WTC11 (cell line): ENCODE measurements around the gene ZNF775. TPM values are rescaled to one million over a fixed set of nuclear protein-coding genes. Genes with fewer than 3 reads are reported as not detected.

Experiments used
- ATAC-seq: fragments of 200-7000 bp; cut with Tn5 transposase; 2 replicates; pipeline ENCODE4 v1.10.0; 2021; ENCODE audit warnings: mild to moderate bottlenecking, moderate library complexity
- CTCF ChIA-PET: fragments of 300-600 bp; sonication (Branson Sonifier 250); formaldehyde crosslinking; loops from one replicate; lab custom pipeline; 2021; ENCODE audit warnings: antibody characterized with exemption; lab: Charles Lee
- POLR2A ChIA-PET: fragments of 350-600 bp; sonication (Branson Sonifier 250); formaldehyde crosslinking; loops from one replicate; lab custom pipeline; 2021; ENCODE audit warnings: antibody characterized with exemption; lab: Charles Lee
- DNase-seq: peaks from one replicate; pipeline ENCODE4 v3.0.0; 2021; ENCODE audit warnings: low spot score
- H3K27ac Mint-ChIP-seq: 2 replicates; pipeline ENCODE4 v1.8.0; 2021; ENCODE audit warnings: mixed read lengths
- H3K27me3 Mint-ChIP-seq: 2 replicates; pipeline ENCODE4 v1.8.0; 2021; ENCODE audit warnings: low read depth, mild to moderate bottlenecking, moderate library complexity, mixed read lengths
- H3K36me3 Mint-ChIP-seq: 2 replicates; pipeline ENCODE4 v1.8.0; 2021; ENCODE audit warnings: mixed read lengths
- H3K4me1 Mint-ChIP-seq: 2 replicates; pipeline ENCODE4 v1.8.0; 2022; ENCODE audit warnings: mixed read lengths
- H3K4me3 Mint-ChIP-seq: 2 replicates; pipeline ENCODE4 v1.8.0; 2021; ENCODE audit warnings: mild to moderate bottlenecking, moderate library complexity, mixed read lengths
- H3K9me3 Mint-ChIP-seq: 2 replicates; pipeline ENCODE4 v1.8.0; 2021; ENCODE audit warnings: mixed read lengths
- E2F4 ChIP-seq: sonication (generic); formaldehyde crosslinking; IDR thresholded peaks from 2 replicates; pipeline ENCODE4 v1.8.1; 2022; ENCODE audit warnings: low read depth, mild to moderate bottlenecking, moderate library complexity, missing genetic modification reagents, borderline replicate concordance
- EMX1 ChIP-seq: fragments of 250-450 bp; sonication (Bioruptor Pico); IDR thresholded peaks from 2 replicates; pipeline ENCODE4 v1.8.0; 2021; ENCODE audit warnings: mild to moderate bottlenecking
- ESRRA ChIP-seq: sonication (generic); formaldehyde crosslinking; IDR thresholded peaks from 2 replicates; pipeline ENCODE4 v1.8.1; 2022; ENCODE audit warnings: mild to moderate bottlenecking, missing genetic modification reagents, borderline replicate concordance
- ETV6 ChIP-seq: sonication (generic); formaldehyde crosslinking; IDR thresholded peaks from 2 replicates; pipeline ENCODE4 v1.8.1; 2022; ENCODE audit warnings: mild to moderate bottlenecking, missing genetic modification reagents
- FOXK1 ChIP-seq: sonication (generic); formaldehyde crosslinking; IDR thresholded peaks from 2 replicates; pipeline ENCODE4 v1.8.0; 2022; ENCODE audit warnings: mild to moderate bottlenecking, moderate library complexity, missing genetic modification reagents
- GRHL2 ChIP-seq: fragments of 250-450 bp; sonication (Bioruptor Pico); IDR thresholded peaks from 2 replicates; pipeline ENCODE4 v1.8.0; 2022; ENCODE audit warnings: mild to moderate bottlenecking, moderate library complexity; ENCODE audit not compliant: insufficient replicate concordance, severe bottlenecking
- IRF1 ChIP-seq: sonication (generic); formaldehyde crosslinking; IDR thresholded peaks from 2 replicates; pipeline ENCODE4 v1.8.0; 2023; ENCODE audit warnings: missing genetic modification reagents
- JUN ChIP-seq: sonication (generic); formaldehyde crosslinking; IDR thresholded peaks from 2 replicates; pipeline ENCODE4 v1.8.0; 2023; ENCODE audit warnings: mild to moderate bottlenecking, missing genetic modification reagents
- NFATC4 ChIP-seq: fragments of 250-450 bp; sonication (Bioruptor Pico); IDR thresholded peaks from 2 replicates; pipeline ENCODE4 v1.9.0; 2021; ENCODE audit warnings: mild to moderate bottlenecking
- NFE2L1 ChIP-seq: sonication (generic); formaldehyde crosslinking; IDR thresholded peaks from 2 replicates; pipeline ENCODE4 v1.8.1; 2023; ENCODE audit warnings: missing genetic modification reagents
- NFYB ChIP-seq: sonication (generic); formaldehyde crosslinking; conservative IDR thresholded peaks from 2 replicates; pipeline ENCODE4 v1.8.0; 2022; ENCODE audit warnings: low read depth, missing genetic modification reagents
- TEAD4 ChIP-seq: sonication (generic); formaldehyde crosslinking; IDR thresholded peaks from 2 replicates; pipeline ENCODE4 v1.8.0; 2022; ENCODE audit warnings: mild to moderate bottlenecking, missing genetic modification reagents
- USF1 ChIP-seq: sonication (generic); formaldehyde crosslinking; IDR thresholded peaks from 2 replicates; pipeline ENCODE4 v1.8.0; 2022; ENCODE audit warnings: mild to moderate bottlenecking, missing genetic modification reagents
- ZBTB21 ChIP-seq: sonication (generic); formaldehyde crosslinking; IDR thresholded peaks from 2 replicates; pipeline ENCODE4 v1.8.1; 2023; ENCODE audit warnings: mild to moderate bottlenecking, missing genetic modification reagents, borderline replicate concordance
- ZMAT4 ChIP-seq: fragments of 250-450 bp; sonication (Bioruptor Pico); IDR thresholded peaks from 2 replicates; pipeline ENCODE4 v1.9.0; 2021; ENCODE audit warnings: mild to moderate bottlenecking
- ZNF219 ChIP-seq: sonication (generic); formaldehyde crosslinking; IDR thresholded peaks from 2 replicates; pipeline ENCODE4 v1.8.0; 2023; ENCODE audit warnings: missing genetic modification reagents, mild to moderate bottlenecking, borderline replicate concordance
- ZNF317 ChIP-seq: sonication (generic); formaldehyde crosslinking; IDR thresholded peaks from 2 replicates; pipeline ENCODE4 v1.8.1; 2023; ENCODE audit warnings: low read depth, mild to moderate bottlenecking, moderate library complexity, missing genetic modification reagents, borderline replicate concordance
- ZNF532 ChIP-seq: fragments of 250-450 bp; sonication (Bioruptor Pico); IDR thresholded peaks from 2 replicates; pipeline ENCODE4 v1.9.0; 2021; ENCODE audit warnings: mild to moderate bottlenecking, borderline replicate concordance
- total RNA-seq: library from RNA; stranded (reverse); gene quantifications from 3 replicates; pipeline ENCODE4 v1.2.3, GENCODE V29; 2021
- TF ChIP-seq, protein P1 (sequence below): sonication (generic); formaldehyde crosslinking; IDR thresholded peaks from 2 replicates; pipeline ENCODE4 v1.8.1; 2023; ENCODE audit warnings: mild to moderate bottlenecking, missing genetic modification reagents, moderate library complexity
- TF ChIP-seq, protein P2 (sequence below): sonication (generic); formaldehyde crosslinking; IDR thresholded peaks from 2 replicates; pipeline ENCODE4 v1.8.0; 2023; ENCODE audit warnings: missing genetic modification reagents, mild to moderate bottlenecking, borderline replicate concordance

Gene ZNF775
- total RNA-seq, 1 experiment from 2014 or later: 25.4 TPM

- peaks cover 62% of the 10 kb centered on the region for H3K4me1 Mint-ChIP-seq
- ChIA-PET POLR2A (interaction anchor here (1.6 to 2.1 kb wide), 3 partner anchors 13 to 36 kb away, joined by 5 to 14 read pairs (median 5); a partner anchor contains a TSS), CTCF (interaction anchor here (1.1 to 2.0 kb wide), 2 partner anchors 7 to 35 kb away, joined by 3 to 16 read pairs; no protein-coding TSS in a partner anchor)
- H3K9me3 Mint-ChIP-seq: no peaks in the 10 kb centered on the region
- H3K4me3 Mint-ChIP-seq: peak overlapping the region; percentile 13; the same call in 1 of the 2 replicates
- H3K27ac Mint-ChIP-seq: peak overlapping the region; percentile 84
- TF ChIP-seq, protein P1, sequence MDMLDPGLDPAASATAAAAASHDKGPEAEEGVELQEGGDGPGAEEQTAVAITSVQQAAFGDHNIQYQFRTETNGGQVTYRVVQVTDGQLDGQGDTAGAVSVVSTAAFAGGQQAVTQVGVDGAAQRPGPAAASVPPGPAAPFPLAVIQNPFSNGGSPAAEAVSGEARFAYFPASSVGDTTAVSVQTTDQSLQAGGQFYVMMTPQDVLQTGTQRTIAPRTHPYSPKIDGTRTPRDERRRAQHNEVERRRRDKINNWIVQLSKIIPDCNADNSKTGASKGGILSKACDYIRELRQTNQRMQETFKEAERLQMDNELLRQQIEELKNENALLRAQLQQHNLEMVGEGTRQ (CRISPR knock-in tag): no peak
- TF ChIP-seq, protein P2, sequence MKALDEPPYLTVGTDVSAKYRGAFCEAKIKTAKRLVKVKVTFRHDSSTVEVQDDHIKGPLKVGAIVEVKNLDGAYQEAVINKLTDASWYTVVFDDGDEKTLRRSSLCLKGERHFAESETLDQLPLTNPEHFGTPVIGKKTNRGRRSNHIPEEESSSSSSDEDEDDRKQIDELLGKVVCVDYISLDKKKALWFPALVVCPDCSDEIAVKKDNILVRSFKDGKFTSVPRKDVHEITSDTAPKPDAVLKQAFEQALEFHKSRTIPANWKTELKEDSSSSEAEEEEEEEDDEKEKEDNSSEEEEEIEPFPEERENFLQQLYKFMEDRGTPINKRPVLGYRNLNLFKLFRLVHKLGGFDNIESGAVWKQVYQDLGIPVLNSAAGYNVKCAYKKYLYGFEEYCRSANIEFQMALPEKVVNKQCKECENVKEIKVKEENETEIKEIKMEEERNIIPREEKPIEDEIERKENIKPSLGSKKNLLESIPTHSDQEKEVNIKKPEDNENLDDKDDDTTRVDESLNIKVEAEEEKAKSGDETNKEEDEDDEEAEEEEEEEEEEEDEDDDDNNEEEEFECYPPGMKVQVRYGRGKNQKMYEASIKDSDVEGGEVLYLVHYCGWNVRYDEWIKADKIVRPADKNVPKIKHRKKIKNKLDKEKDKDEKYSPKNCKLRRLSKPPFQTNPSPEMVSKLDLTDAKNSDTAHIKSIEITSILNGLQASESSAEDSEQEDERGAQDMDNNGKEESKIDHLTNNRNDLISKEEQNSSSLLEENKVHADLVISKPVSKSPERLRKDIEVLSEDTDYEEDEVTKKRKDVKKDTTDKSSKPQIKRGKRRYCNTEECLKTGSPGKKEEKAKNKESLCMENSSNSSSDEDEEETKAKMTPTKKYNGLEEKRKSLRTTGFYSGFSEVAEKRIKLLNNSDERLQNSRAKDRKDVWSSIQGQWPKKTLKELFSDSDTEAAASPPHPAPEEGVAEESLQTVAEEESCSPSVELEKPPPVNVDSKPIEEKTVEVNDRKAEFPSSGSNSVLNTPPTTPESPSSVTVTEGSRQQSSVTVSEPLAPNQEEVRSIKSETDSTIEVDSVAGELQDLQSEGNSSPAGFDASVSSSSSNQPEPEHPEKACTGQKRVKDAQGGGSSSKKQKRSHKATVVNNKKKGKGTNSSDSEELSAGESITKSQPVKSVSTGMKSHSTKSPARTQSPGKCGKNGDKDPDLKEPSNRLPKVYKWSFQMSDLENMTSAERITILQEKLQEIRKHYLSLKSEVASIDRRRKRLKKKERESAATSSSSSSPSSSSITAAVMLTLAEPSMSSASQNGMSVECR: no peak
- TF ChIP-seq JUN (CRISPR knock-in tag) (no peak), EMX1 (CRISPR knock-in tag) (no peak)
- ATAC-seq: no peak
- H3K27me3 Mint-ChIP-seq: no peaks in the 10 kb centered on the region
- DNase-seq: no peak
- H3K36me3 Mint-ChIP-seq: peaks cover 32% of the 10 kb centered on the region
These were observed 8.5 kb upstream of the ZNF775 start for GRCh38 chr7:150370612-150371071.

- peaks cover 62% of the 10 kb centered on the region for H3K4me1 Mint-ChIP-seq
- no peak overlapping the region for H3K27ac Mint-ChIP-seq
- TF ChIP-seq NFYB (no peak), ETV6 (CRISPR knock-in tag) (no peak), ZMAT4 (CRISPR knock-in tag) (no peak), FOXK1 (no peak), ESRRA (CRISPR knock-in tag) (no peak), IRF1 (CRISPR knock-in tag) (no peak), NFATC4 (no peak), E2F4 (CRISPR knock-in tag) (no peak), ZBTB21 (no peak), TEAD4 (CRISPR knock-in tag) (no peak), NFE2L1 (no peak), GRHL2 (CRISPR knock-in tag) (no peak), ZNF317 (CRISPR knock-in tag) (no peak), ZNF532 (no peak), ZNF219 (CRISPR knock-in tag) (no peak), USF1 (CRISPR knock-in tag) (no peak)
- no peak for ATAC-seq
- no peak overlapping the region for H3K4me3 Mint-ChIP-seq
- CTCF ChIA-PET: interaction anchor here (1.0 kb wide), 1 partner anchor 9 kb away, joined by 3 read pairs; no protein-coding TSS in a partner anchor
- no peaks in the 10 kb centered on the region for H3K9me3 Mint-ChIP-seq
- DNase-seq: peak; percentile 11
- H3K27me3 Mint-ChIP-seq: no peaks in the 10 kb centered on the region
- POLR2A ChIA-PET: interaction anchor here (0.9 to 2.1 kb wide), 3 partner anchors 9 to 35 kb away, joined by 3 to 14 read pairs (median 5); a partner anchor contains a TSS
- peaks cover 32% of the 10 kb centered on the region for H3K36me3 Mint-ChIP-seq
These were observed 7.8 kb upstream of the ZNF775 start for GRCh38 chr7:150371131-150371995.
